ENCODE results near the gene CNST. TPM values are rescaled to one million over a fixed set of nuclear protein-coding genes. Genes with fewer than 3 reads are reported as not detected.

CNST gene, protein sequence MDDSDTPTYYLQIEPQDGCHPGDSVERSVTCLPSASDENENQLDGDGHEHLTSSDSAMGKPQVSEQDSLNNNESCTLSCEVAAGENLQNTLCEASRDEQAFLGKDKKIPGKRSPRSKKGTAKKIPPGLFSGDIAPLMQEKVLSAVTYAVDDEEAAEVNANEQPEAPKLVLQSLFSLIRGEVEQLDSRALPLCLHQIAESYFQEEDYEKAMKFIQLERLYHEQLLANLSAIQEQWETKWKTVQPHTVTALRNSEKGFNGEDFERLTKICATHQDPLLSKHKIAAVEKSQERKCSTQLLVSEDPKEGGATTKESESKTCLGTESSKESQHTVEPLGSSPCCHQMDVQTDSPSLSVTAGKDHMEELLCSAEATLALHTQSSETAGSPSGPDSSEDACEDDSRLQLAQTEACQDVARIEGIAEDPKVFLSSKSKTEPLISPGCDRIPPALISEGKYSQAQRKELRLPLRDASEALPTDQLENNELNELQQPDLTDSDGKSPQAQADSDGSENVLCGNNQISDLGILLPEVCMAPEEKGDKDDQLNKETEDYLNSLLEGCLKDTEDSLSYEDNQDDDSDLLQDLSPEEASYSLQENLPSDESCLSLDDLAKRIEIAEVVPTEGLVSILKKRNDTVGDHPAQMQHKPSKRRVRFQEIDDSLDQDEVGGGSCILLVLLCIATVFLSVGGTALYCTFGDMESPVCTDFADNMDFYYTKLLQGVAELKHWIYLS
- 83.4 and 88.3 TPM in 2 replicates for total RNA-seq

DNA sequence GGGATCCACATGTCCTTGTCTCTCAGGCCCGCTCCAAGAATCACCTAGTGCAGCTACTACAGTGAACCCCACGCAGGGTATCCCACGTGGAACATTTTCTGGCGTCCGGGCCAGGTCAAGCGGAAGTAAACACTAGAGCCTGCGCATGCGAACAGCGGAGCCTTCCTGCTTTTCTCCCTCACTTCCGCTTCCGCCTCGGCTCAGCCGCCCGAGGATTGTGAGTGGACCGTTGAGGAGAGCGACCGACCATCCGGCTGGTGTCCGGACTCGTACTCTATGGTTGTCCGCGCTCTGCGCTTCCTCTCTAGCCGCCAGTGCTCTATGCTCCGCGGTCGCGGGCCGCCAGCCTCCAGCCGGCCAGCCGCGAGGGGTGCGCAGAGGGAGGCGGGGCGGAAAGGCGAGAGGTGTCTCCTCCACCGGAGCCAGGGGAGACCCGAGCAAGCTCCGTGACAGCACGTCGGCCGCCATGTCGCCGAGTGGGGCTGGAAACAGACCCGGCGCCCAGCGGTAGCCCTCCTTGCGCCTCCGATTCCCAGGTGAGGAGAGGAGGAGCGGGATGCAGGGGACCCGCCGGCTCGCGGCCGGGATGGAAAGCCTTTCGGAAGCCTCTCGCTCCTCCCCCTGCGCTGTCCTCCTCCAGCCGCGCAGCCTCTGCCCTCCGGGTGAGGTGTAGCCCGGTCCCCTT, at the start of gene CNST, which contains the start of gene TFB2M:
Gene CNST, plus strand, starts transcription at position 329 of the 685 bp plus-strand sequence. CDS start 25,107 bp downstream, outside the sequence.
Gene TFB2M, minus strand, starts transcription at position 134 of the 685 bp plus-strand sequence. Its CDS starts 123 bp downstream, at position 11.

Small RNA genes lying within 50 kb of the gene (small RNA-seq; reads per million reads assigned to genes)
- gene AL356583.2 (not detected), gene AL591623.2 (not detected)

Other genes starting within 250 kb of the CNST start
- 36.6 and 56.0 TPM in 2 replicates for gene SMYD3, start 59.2 kb upstream of the CNST start, total RNA-seq
- 21.6 and 22.2 TPM in 2 replicates for gene TFB2M, start 195 bp upstream of the CNST start, total RNA-seq
- gene SCCPDH, start 158.0 kb downstream of the CNST start, total RNA-seq = 30.8 and 35.7 TPM in 2 replicates

Data from hair follicle dermal papilla cell (primary cell).